Upper lobe of left lung (tissue), 6 donors: Measurements from ENCODE around the gene NCOA6. TPM values are rescaled to one million over a fixed set of nuclear protein-coding genes. Genes with fewer than 3 reads are reported as not detected.

ENCODE experiments used
- ATAC-seq, 2 donors: fragments of 200-7000 bp; cut with Tn5 transposase; one replicate each; pipeline ENCODE4 v1.9.1; 2022; ENCODE audit warnings: mild to moderate bottlenecking in 2 of 2, moderate library complexity in 2 of 2; ENCODE audit not compliant: low FRiP score in 2 of 2
- DNase-seq, 2 donors: peaks; one replicate each; pipeline ENCODE4 v3.0.0-alpha.2; 2019 to 2020
- H3K27ac ChIP-seq, 4 donors: fragments of 200-600 bp; sonication (generic); one replicate each; pipeline ENCODE4 v1.5.1; 2016 to 2019
- H3K27me3 ChIP-seq, 4 donors: fragments of 200-600 bp; sonication (generic); one replicate each; pipeline ENCODE4 v1.5.1; 2017 to 2019
- H3K36me3 ChIP-seq, 4 donors: fragments of 200-600 bp; sonication (generic); one replicate each; pipeline ENCODE4 v1.5.1; 2016 to 2019
- H3K4me1 ChIP-seq, 4 donors: fragments of 200-600 bp; sonication (generic); one replicate each; pipeline ENCODE4 v1.5.1; 2018 to 2019
- H3K4me3 ChIP-seq, 4 donors: fragments of 200-600 bp; sonication (generic); one replicate each; pipeline ENCODE4 v1.5.1; 2017 to 2019; ENCODE audit warnings: mild to moderate bottlenecking in 2 of 4, moderate library complexity in 1 of 4
- H3K9me3 ChIP-seq, 4 donors: fragments of 200-600 bp; sonication (generic); one replicate each; pipeline ENCODE4 v1.5.1; 2018 to 2019
- CTCF ChIP-seq, 6 experiments: fragments of 450-650 bp in 4 of 6; fragments of 200-600 bp in 2 of 6; sonication (generic) in 2 of 6; IDR thresholded peaks; one replicate each; pipeline ENCODE4 v1.5.1; 2016 to 2019; ENCODE audit warnings: antibody characterized with exemption in 6 of 6
- EP300 ChIP-seq, 4 donors: sonication (generic); formaldehyde crosslinking; IDR thresholded peaks; one replicate each; pipeline ENCODE4 v1.5.1; 2017; ENCODE audit warnings: antibody characterized with exemption in 4 of 4, control low read depth in 2 of 4
- POLR2A ChIP-seq, 4 donors: fragments of 450-650 bp; IDR thresholded peaks; one replicate each; pipeline ENCODE4 v1.5.1; 2016 to 2017; ENCODE audit warnings: antibody characterized with exemption in 4 of 4, mild to moderate bottlenecking in 2 of 4
- POLR2AphosphoS5 ChIP-seq, 2 donors: sonication (generic); formaldehyde crosslinking; IDR thresholded peaks; one replicate each; pipeline ENCODE4 v1.5.1; 2017; ENCODE audit warnings: antibody characterized with exemption in 2 of 2
- WGBS, 2 donors: methylation state at CpG; one replicate each; pipeline ENCODE4 v1.1.5; 2017 to 2018; 5-methylcytosine and 5-hydroxymethylcytosine counted together
- total RNA-seq, 6 donors: library from RNA; depleted of rRNA in 4 of 6; stranded (reverse); fragments of >200 nt in 4 of 6; gene quantifications; one replicate each; pipeline versions ENCODE4 v1.1.0 to v1.2.1, GENCODE V29; 2016 to 2021
- donor health status: DM: no; HTN: no; CAD: no; lungs with moderate emphysema.
- donor health status: DM: no; HTN: yes; CAD: no; lungs with severe emphysema.

The NCOA6 gene
- total RNA-seq, 6 donors from 2014 or later = 23.0 to 68.1 (median 25.8) TPM

GRCh38 chr20:34683667-34684066, 141.8 kb downstream of the NCOA6 start:
- Histone ChIP-seq H3K9me3 (no peaks in the 10 kb centered on the region), H3K36me3 (no peaks in the 10 kb centered on the region), H3K4me1 (peaks cover 0 to 2% (median 0%) of the 10 kb centered on the region in 4 donors), H3K27ac (no peak overlapping the region), H3K27me3 (no peaks in the 10 kb centered on the region), H3K4me3 (no peak overlapping the region)
- TF ChIP-seq POLR2A (IDR thresholded peaks at IDR 0.05) (no peak), CTCF (IDR thresholded peaks at IDR 0.05) (no peak), EP300 (IDR thresholded peaks at IDR 0.05) (no peak), POLR2AphosphoS5 (IDR thresholded peaks at IDR 0.05) (no peak)
- no peak for ATAC-seq
- no peak for DNase-seq
- 94 to 98% methylated on average over 3 of the region's 3 CpGs for WGBS, 2 donors

GRCh38 chr20:34680586-34681175, 144.8 kb downstream of the NCOA6 start:
- peak in 1 of 4 donors; percentile 21 for TF ChIP-seq EP300 (IDR thresholded peaks at IDR 0.05)
- no peak for TF ChIP-seq CTCF (IDR thresholded peaks at IDR 0.05)
- H3K4me3 ChIP-seq = no peak overlapping the region
- H3K27me3 ChIP-seq = no peaks in the 10 kb centered on the region
- peaks cover 6 to 18% (median 13%) of the 10 kb centered on the region in 4 donors for H3K4me1 ChIP-seq
- H3K27ac ChIP-seq = peak overlapping the region in 1 of 4 donors; percentile 66
- no peaks in the 10 kb centered on the region for H3K36me3 ChIP-seq
- H3K9me3 ChIP-seq = no peaks in the 10 kb centered on the region
- ATAC-seq (no peak), DNase-seq (no peak)

GRCh38 chr20:34676642-34677373, 148.6 kb downstream of the NCOA6 start, which contains the start of gene PIGU:
Gene PIGU (minus strand): TSS chr20:34677092. CDS start chr20:34677085, 7 bp downstream.
- TF ChIP-seq EP300 (IDR thresholded peaks at IDR 0.05) (no peak), CTCF (IDR thresholded peaks at IDR 0.05) (peak in 5 of 6 experiments; percentile 27 to 72 (median 62)), POLR2AphosphoS5 (IDR thresholded peaks at IDR 0.05) (peak in 1 of 2 donors; percentile 86), POLR2A (IDR thresholded peaks at IDR 0.05) (peak in 2 of 4 donors; percentile 22 to 76)
- ATAC-seq (peak; percentile 100), DNase-seq (peak; percentile 97 to 99)
- WGBS, 2 donors = 0 to 1% methylated on average over 16 to 54 of the region's 64 CpGs
- Histone ChIP-seq H3K4me1 (peaks cover 10 to 23% (median 16%) of the 10 kb centered on the region in 4 donors), H3K36me3 (no peaks in the 10 kb centered on the region), H3K27ac (peak within 1 kb of the TSS; percentile 67 to 86 (median 83)), H3K9me3 (no peaks in the 10 kb centered on the region), H3K4me3 (peak within 1 kb of the TSS; percentile 72 to 98 (median 92)), H3K27me3 (no peaks in the 10 kb centered on the region)

- ATAC-seq (no peak), DNase-seq (no peak)
- H3K36me3 ChIP-seq = no peaks in the 10 kb centered on the region
- H3K27ac ChIP-seq = peak overlapping the region; percentile 67 to 86 (median 83)
- peak overlapping the region; percentile 72 to 98 (median 92) for H3K4me3 ChIP-seq
- H3K9me3 ChIP-seq = no peaks in the 10 kb centered on the region
- TF ChIP-seq EP300 (IDR thresholded peaks at IDR 0.05) (no peak), POLR2A (IDR thresholded peaks at IDR 0.05) (no peak), POLR2AphosphoS5 (IDR thresholded peaks at IDR 0.05) (no peak)
- no peaks in the 10 kb centered on the region for H3K27me3 ChIP-seq
- peaks cover 10 to 23% (median 16%) of the 10 kb centered on the region in 4 donors for H3K4me1 ChIP-seq
- 0 to 1% methylated on average over 14 of the region's 14 CpGs for WGBS, 2 donors
Observed at GRCh38 chr20:34675993-34676641, 149.3 kb downstream of the NCOA6 start.

- Histone ChIP-seq H3K4me1 (peaks cover 10 to 23% (median 16%) of the 10 kb centered on the region in 4 donors), H3K27ac (no peak overlapping the region), H3K27me3 (no peaks in the 10 kb centered on the region), H3K4me3 (no peak overlapping the region), H3K9me3 (no peaks in the 10 kb centered on the region), H3K36me3 (no peaks in the 10 kb centered on the region)
- ATAC-seq (no peak), DNase-seq (no peak)
- 21 to 27% methylated on average over 3 of the region's 3 CpGs for WGBS, 2 donors
- TF ChIP-seq POLR2A (IDR thresholded peaks at IDR 0.05) (no peak), EP300 (IDR thresholded peaks at IDR 0.05) (no peak), POLR2AphosphoS5 (IDR thresholded peaks at IDR 0.05) (no peak), CTCF (IDR thresholded peaks at IDR 0.05) (no peak)
Observed at GRCh38 chr20:34675561-34675960, 149.9 kb downstream of the NCOA6 start.
